HG03378 (cell line): ENCODE results near the gene C6orf163.

Experiments
- ATAC-seq: cut with Tn5 transposase; IDR thresholded peaks from one replicate; pipeline ENCODE4 v1.9.1; 2021; ENCODE audit warnings: mild to moderate bottlenecking, moderate library complexity; ENCODE audit not compliant: unreplicated experiment

Gene C6orf163

GRCh38 chr6:87408721-87409155, 64.1 kb downstream of the C6orf163 start:
- ATAC-seq: no peak
